ENCODE results near the gene SGMS1. TPM values are rescaled to one million over a fixed set of nuclear protein-coding genes. Genes with fewer than 3 reads are reported as not detected.

Gene SGMS1
- total RNA-seq, 3 donors from 2014 or later = 66.5 to 114 (median 80.1) TPM

DNA sequence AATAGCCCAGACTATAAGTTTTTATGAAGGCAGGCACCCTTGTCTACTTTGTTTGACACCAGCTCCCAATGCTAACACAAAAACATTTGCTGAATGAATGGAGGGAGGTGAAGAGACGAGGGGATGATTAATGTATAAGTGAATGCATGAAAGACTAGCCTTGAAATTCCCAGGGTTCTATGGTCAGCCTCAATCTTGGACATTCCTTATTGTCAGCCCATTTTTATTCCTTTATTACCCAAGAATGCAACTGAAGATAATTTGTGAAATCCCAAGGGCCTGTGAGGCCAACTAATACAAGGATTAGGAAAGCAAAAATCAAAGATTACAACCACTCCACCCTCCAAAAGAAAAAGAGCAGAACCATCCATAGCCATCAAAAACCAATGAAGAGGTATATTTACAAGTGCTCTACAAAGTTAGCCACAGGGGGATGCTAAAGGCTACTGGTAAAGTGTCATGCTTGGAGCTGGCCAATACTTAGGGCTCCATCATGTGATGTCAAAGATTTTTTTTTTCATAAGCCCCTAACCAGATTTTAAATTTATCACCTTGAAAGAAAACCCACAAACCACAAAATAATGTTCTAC, 332.4 kb downstream of the SGMS1 start:
- intact Hi-C loops (cut with DNase I; ENCODE audit: low total_unique reads) = no loop called here
- Histone ChIP-seq H3K9me3 (no peaks in the 10 kb centered on the region), H3K27ac (no peak overlapping the region), H3K4me1 (no peaks in the 10 kb centered on the region), H3K36me3 (no peaks in the 10 kb centered on the region), H3K4me3 (no peak overlapping the region), H3K27me3 (no peaks in the 10 kb centered on the region)
- DNase-seq (ENCODE audit: low spot score in 2 of 2) = no peak
- TF ChIP-seq POLR2AphosphoS5 (IDR thresholded peaks at IDR 0.05) = no peak
- TF ChIP-seq POLR2A (IDR thresholded peaks at IDR 0.05) = no peak
- TF ChIP-seq, protein P1, sequence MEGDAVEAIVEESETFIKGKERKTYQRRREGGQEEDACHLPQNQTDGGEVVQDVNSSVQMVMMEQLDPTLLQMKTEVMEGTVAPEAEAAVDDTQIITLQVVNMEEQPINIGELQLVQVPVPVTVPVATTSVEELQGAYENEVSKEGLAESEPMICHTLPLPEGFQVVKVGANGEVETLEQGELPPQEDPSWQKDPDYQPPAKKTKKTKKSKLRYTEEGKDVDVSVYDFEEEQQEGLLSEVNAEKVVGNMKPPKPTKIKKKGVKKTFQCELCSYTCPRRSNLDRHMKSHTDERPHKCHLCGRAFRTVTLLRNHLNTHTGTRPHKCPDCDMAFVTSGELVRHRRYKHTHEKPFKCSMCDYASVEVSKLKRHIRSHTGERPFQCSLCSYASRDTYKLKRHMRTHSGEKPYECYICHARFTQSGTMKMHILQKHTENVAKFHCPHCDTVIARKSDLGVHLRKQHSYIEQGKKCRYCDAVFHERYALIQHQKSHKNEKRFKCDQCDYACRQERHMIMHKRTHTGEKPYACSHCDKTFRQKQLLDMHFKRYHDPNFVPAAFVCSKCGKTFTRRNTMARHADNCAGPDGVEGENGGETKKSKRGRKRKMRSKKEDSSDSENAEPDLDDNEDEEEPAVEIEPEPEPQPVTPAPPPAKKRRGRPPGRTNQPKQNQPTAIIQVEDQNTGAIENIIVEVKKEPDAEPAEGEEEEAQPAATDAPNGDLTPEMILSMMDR (IDR thresholded peaks at IDR 0.05) = no peak

DNA sequence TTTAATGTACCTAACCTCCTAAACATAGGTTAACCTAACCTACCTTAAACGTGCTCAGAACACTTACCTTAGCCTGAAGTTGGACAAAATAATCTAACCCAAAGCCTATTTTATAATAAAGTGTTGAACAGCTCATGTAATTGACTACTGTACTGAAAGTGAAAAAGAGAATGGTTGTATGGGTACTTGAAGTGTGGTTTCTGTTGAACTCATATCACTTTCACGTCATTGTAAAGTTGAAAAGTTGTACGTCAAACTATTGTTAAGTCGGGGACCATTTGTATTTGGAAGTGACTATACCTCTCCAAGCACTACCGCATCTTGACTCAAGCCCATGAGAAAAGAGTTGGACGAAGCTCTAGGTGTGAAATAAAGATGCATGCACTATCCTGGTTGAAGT, 334.6 kb downstream of the SGMS1 start:
- Histone ChIP-seq H3K4me3 (no peak overlapping the region), H3K36me3 (no peaks in the 10 kb centered on the region), H3K9me3 (no peaks in the 10 kb centered on the region), H3K27me3 (no peaks in the 10 kb centered on the region), H3K4me1 (no peaks in the 10 kb centered on the region), H3K27ac (no peak overlapping the region)
- no peak for TF ChIP-seq POLR2AphosphoS5 (IDR thresholded peaks at IDR 0.05)
- intact Hi-C loops (cut with DNase I; ENCODE audit: low total_unique reads) = no loop called here
- no peak for DNase-seq (ENCODE audit: low spot score in 2 of 2)

DNA sequence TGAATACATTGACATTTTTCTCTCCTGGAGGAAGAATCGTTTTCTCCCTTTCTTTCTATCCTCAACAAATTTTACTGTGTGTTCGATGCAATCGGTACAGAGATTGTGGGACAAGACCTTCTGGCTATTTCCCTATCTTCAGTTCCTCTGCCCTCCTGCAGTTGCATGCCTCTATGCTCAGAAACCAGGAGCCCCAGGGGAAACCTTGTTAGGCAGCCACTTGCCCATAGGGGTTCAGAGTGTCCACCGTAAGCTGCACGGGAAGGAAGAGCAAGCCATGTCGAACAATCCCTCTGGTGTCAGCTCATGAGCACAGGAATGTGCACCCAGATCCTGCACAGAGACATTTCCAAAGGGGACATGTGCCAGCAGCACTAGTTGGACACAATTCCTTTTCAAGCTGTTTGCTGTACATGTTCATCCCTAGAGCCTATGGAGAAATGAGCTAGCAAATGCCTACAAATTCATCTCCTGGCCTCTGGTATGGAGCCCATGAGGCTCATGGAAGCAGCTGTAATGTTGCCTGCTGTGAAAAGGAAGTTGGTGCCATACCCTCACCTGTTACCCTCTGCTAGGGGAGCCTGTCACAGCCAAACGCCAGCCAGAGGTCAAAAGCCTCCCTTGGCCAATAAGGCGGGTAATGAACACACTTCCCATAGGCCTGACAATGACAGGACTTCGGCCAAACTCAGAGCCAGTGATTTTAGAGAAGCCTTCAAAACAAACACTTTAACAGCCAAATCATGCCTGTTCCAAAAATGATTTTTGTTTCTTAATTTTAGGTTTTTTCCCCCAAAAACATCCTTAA, 336.6 kb downstream of the SGMS1 start:
- Histone ChIP-seq H3K27ac (no peak overlapping the region), H3K36me3 (no peaks in the 10 kb centered on the region), H3K4me3 (no peak overlapping the region), H3K4me1 (no peaks in the 10 kb centered on the region), H3K27me3 (no peaks in the 10 kb centered on the region), H3K9me3 (no peaks in the 10 kb centered on the region)
- intact Hi-C loops (cut with DNase I; ENCODE audit: low total_unique reads) = no loop called here
- TF ChIP-seq POLR2AphosphoS5 (IDR thresholded peaks at IDR 0.05) (no peak), POLR2A (IDR thresholded peaks at IDR 0.05) (no peak)
- TF ChIP-seq, protein P1 (IDR thresholded peaks at IDR 0.05) = no peak
- DNase-seq (ENCODE audit: low spot score in 2 of 2) = no peak

DNA sequence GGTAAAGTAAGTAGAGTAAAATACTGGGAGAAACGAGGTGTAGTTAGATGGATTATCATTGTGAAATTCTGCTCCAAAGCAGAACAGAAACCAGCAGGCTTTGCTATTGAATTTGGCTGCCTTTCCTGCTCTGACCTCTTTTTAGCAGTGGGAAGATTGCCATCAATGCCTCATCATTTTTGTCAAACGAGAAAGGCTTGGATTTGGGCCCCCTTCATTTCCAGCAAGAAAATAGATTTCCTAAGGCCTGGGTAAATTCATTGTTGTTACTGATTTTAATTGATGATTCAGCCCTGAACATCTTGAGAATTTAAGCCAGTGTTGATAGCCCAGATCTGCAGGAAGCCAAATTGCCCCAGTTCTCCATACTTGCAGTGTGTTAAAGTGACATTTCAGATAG, 337.2 kb downstream of the SGMS1 start:
- H3K4me3 ChIP-seq = no peak overlapping the region
- DNase-seq (ENCODE audit: low spot score in 2 of 2) = no peak
- H3K27ac ChIP-seq = no peak overlapping the region
- no peaks in the 10 kb centered on the region for H3K27me3 ChIP-seq
- H3K4me1 ChIP-seq = no peaks in the 10 kb centered on the region
- no peaks in the 10 kb centered on the region for H3K36me3 ChIP-seq
- intact Hi-C loops (cut with DNase I; ENCODE audit: low total_unique reads) = no loop called here
- TF ChIP-seq, protein P1 (IDR thresholded peaks at IDR 0.05) = no peak
- no peak for TF ChIP-seq POLR2AphosphoS5 (IDR thresholded peaks at IDR 0.05)
- no peak for TF ChIP-seq POLR2A (IDR thresholded peaks at IDR 0.05)
- H3K9me3 ChIP-seq = no peaks in the 10 kb centered on the region

DNA sequence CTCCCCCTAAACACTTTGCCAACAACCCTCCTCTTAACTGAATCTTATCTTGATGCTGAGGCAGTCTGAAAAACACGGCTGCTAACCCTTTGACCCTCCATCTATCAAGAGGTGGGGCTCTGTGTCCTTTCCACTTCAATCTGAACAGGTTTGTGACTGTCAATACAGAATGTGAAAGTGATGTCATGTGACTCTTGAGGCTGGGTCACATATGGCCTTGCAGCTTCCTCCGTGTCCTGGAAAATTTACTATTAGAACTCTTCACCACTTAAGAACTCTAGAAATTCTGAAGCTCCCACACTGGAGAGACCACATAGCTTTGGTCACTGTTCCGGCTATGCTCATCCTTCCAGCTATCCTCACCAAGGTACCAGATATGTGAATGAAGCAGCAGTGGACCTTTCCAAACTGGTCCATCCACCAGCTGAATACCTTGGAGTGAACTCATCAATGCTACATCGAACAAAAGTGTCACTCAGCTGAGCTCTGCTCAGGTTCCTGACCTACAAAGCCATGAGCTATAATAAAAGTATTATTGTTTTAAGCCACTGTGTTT, 341.7 kb downstream of the SGMS1 start:
- no peak overlapping the region for H3K27ac ChIP-seq
- no peak for TF ChIP-seq POLR2AphosphoS5 (IDR thresholded peaks at IDR 0.05)
- no peak for TF ChIP-seq POLR2A (IDR thresholded peaks at IDR 0.05)
- TF ChIP-seq, protein P1 (IDR thresholded peaks at IDR 0.05) = no peak
- H3K36me3 ChIP-seq = no peaks in the 10 kb centered on the region
- H3K4me1 ChIP-seq = no peaks in the 10 kb centered on the region
- H3K27me3 ChIP-seq = no peaks in the 10 kb centered on the region
- intact Hi-C loops (cut with DNase I; ENCODE audit: low total_unique reads) = no loop called here
- H3K9me3 ChIP-seq = no peaks in the 10 kb centered on the region
- DNase-seq (ENCODE audit: low spot score in 2 of 2) = no peak
- H3K4me3 ChIP-seq = no peak overlapping the region

All from breast epithelium (tissue), 4 donors.